GM23338 (cell line): ENCODE results near the gene ITIH5.

ENCODE experiments used
- CREB1 ChIP-seq: fragments of 250-450 bp; sonication (Bioruptor Pico); IDR thresholded peaks from 2 replicates; pipeline ENCODE4 v1.5.0; 2020; ENCODE audit warnings: low read depth, mild to moderate bottlenecking, moderate library complexity
- EZH2 ChIP-seq: fragments of 200-600 bp; sonication (generic); IDR thresholded peaks from one replicate; pipeline ENCODE4 v1.8.0; 2017; ENCODE audit warnings: antibody characterized with exemption, mild to moderate bottlenecking, low read depth; ENCODE audit not compliant: unreplicated experiment
- EZH2phosphoT487 ChIP-seq: fragments of 200-600 bp; sonication (generic); IDR thresholded peaks from one replicate; pipeline ENCODE4 v1.8.1; 2018; ENCODE audit warnings: antibody characterized with exemption; ENCODE audit not compliant: unreplicated experiment
- JUNB ChIP-seq: IDR thresholded peaks from one replicate; pipeline ENCODE4 v1.6.1; 2016; ENCODE audit warnings: antibody characterized with exemption; ENCODE audit not compliant: unreplicated experiment
- POLR2AphosphoS5 ChIP-seq: IDR thresholded peaks from 2 replicates; pipeline ENCODE4 v1.6.1; 2016; ENCODE audit warnings: antibody characterized with exemption, low read depth
- ZNF114 ChIP-seq: fragments of 250-450 bp; sonication (Bioruptor Pico); IDR thresholded peaks from 2 replicates; pipeline ENCODE4 v1.5.0; 2020; ENCODE audit warnings: mild to moderate bottlenecking, moderate library complexity
- ZNF331 ChIP-seq: fragments of 250-450 bp; sonication (Bioruptor Pico); IDR thresholded peaks from 2 replicates; pipeline ENCODE4 v1.5.0; 2020; ENCODE audit warnings: low read depth, mild to moderate bottlenecking, moderate library complexity
- TF ChIP-seq, protein P1 (sequence below), 2 experiments: fragments of 200-600 bp in 1 of 2; sonication (generic) in 1 of 2; conservative IDR thresholded peaks; 2 replicates each; pipeline versions ENCODE4 v1.5.1 to v1.6.1; 2016 to 2017; ENCODE audit warnings: antibody characterized with exemption in 2 of 2, low read depth in 2 of 2, mild to moderate bottlenecking in 2 of 2, moderate library complexity in 1 of 2
- TF ChIP-seq, protein P2 (sequence below): IDR thresholded peaks from one replicate; pipeline ENCODE4 v1.6.1; 2018; ENCODE audit warnings: antibody characterized with exemption; ENCODE audit not compliant: unreplicated experiment
- TF ChIP-seq, protein P3 (sequence below): IDR thresholded peaks from 2 replicates; pipeline ENCODE4 v1.6.1; 2016; ENCODE audit warnings: antibody characterized with exemption
- TF ChIP-seq, protein P4 (sequence below): fragments of 250-450 bp; sonication (Bioruptor Pico); IDR thresholded peaks from 2 replicates; pipeline ENCODE4 v1.5.0; 2020; ENCODE audit warnings: mild to moderate bottlenecking, moderate library complexity

DNA sequence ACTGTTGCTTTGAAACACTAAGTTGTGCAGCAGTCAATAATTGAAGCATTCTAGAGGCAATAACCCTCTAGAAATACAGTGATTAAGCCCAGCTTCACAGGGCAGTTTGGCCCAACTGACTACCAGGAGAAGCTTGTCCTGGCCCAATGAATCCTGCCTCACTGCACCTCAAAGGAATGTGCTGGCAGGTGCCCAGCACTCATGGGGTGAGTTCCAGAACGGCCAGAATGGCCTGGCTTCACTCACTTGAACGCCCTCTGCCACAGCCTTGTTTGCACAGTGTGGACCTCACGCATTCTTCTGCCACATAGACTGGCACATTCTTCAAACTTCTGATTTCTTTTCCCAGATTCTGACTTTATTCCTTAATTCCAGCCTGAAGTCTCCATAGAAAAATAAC lies 29.8 kb upstream of the ITIH5 start:
- TF ChIP-seq POLR2AphosphoS5 = no peak
- TF ChIP-seq, protein P1, sequence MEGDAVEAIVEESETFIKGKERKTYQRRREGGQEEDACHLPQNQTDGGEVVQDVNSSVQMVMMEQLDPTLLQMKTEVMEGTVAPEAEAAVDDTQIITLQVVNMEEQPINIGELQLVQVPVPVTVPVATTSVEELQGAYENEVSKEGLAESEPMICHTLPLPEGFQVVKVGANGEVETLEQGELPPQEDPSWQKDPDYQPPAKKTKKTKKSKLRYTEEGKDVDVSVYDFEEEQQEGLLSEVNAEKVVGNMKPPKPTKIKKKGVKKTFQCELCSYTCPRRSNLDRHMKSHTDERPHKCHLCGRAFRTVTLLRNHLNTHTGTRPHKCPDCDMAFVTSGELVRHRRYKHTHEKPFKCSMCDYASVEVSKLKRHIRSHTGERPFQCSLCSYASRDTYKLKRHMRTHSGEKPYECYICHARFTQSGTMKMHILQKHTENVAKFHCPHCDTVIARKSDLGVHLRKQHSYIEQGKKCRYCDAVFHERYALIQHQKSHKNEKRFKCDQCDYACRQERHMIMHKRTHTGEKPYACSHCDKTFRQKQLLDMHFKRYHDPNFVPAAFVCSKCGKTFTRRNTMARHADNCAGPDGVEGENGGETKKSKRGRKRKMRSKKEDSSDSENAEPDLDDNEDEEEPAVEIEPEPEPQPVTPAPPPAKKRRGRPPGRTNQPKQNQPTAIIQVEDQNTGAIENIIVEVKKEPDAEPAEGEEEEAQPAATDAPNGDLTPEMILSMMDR (conservative IDR thresholded peaks at IDR 0.05; ENCODE audit: low read depth in 2 of 2) = no peak
- no peak for TF ChIP-seq CREB1 (CRISPR knock-in tag)
- TF ChIP-seq, protein P2, sequence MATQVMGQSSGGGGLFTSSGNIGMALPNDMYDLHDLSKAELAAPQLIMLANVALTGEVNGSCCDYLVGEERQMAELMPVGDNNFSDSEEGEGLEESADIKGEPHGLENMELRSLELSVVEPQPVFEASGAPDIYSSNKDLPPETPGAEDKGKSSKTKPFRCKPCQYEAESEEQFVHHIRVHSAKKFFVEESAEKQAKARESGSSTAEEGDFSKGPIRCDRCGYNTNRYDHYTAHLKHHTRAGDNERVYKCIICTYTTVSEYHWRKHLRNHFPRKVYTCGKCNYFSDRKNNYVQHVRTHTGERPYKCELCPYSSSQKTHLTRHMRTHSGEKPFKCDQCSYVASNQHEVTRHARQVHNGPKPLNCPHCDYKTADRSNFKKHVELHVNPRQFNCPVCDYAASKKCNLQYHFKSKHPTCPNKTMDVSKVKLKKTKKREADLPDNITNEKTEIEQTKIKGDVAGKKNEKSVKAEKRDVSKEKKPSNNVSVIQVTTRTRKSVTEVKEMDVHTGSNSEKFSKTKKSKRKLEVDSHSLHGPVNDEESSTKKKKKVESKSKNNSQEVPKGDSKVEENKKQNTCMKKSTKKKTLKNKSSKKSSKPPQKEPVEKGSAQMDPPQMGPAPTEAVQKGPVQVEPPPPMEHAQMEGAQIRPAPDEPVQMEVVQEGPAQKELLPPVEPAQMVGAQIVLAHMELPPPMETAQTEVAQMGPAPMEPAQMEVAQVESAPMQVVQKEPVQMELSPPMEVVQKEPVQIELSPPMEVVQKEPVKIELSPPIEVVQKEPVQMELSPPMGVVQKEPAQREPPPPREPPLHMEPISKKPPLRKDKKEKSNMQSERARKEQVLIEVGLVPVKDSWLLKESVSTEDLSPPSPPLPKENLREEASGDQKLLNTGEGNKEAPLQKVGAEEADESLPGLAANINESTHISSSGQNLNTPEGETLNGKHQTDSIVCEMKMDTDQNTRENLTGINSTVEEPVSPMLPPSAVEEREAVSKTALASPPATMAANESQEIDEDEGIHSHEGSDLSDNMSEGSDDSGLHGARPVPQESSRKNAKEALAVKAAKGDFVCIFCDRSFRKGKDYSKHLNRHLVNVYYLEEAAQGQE = no peak
- no peak for TF ChIP-seq EZH2phosphoT487
- no peak for TF ChIP-seq EZH2
- TF ChIP-seq JUNB = no peak
- TF ChIP-seq, protein P3, sequence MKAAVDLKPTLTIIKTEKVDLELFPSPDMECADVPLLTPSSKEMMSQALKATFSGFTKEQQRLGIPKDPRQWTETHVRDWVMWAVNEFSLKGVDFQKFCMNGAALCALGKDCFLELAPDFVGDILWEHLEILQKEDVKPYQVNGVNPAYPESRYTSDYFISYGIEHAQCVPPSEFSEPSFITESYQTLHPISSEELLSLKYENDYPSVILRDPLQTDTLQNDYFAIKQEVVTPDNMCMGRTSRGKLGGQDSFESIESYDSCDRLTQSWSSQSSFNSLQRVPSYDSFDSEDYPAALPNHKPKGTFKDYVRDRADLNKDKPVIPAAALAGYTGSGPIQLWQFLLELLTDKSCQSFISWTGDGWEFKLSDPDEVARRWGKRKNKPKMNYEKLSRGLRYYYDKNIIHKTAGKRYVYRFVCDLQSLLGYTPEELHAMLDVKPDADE = no peak
- TF ChIP-seq ZNF331 (CRISPR knock-in tag) = no peak
- no peak for TF ChIP-seq ZNF114 (CRISPR knock-in tag)
- TF ChIP-seq, protein P4, sequence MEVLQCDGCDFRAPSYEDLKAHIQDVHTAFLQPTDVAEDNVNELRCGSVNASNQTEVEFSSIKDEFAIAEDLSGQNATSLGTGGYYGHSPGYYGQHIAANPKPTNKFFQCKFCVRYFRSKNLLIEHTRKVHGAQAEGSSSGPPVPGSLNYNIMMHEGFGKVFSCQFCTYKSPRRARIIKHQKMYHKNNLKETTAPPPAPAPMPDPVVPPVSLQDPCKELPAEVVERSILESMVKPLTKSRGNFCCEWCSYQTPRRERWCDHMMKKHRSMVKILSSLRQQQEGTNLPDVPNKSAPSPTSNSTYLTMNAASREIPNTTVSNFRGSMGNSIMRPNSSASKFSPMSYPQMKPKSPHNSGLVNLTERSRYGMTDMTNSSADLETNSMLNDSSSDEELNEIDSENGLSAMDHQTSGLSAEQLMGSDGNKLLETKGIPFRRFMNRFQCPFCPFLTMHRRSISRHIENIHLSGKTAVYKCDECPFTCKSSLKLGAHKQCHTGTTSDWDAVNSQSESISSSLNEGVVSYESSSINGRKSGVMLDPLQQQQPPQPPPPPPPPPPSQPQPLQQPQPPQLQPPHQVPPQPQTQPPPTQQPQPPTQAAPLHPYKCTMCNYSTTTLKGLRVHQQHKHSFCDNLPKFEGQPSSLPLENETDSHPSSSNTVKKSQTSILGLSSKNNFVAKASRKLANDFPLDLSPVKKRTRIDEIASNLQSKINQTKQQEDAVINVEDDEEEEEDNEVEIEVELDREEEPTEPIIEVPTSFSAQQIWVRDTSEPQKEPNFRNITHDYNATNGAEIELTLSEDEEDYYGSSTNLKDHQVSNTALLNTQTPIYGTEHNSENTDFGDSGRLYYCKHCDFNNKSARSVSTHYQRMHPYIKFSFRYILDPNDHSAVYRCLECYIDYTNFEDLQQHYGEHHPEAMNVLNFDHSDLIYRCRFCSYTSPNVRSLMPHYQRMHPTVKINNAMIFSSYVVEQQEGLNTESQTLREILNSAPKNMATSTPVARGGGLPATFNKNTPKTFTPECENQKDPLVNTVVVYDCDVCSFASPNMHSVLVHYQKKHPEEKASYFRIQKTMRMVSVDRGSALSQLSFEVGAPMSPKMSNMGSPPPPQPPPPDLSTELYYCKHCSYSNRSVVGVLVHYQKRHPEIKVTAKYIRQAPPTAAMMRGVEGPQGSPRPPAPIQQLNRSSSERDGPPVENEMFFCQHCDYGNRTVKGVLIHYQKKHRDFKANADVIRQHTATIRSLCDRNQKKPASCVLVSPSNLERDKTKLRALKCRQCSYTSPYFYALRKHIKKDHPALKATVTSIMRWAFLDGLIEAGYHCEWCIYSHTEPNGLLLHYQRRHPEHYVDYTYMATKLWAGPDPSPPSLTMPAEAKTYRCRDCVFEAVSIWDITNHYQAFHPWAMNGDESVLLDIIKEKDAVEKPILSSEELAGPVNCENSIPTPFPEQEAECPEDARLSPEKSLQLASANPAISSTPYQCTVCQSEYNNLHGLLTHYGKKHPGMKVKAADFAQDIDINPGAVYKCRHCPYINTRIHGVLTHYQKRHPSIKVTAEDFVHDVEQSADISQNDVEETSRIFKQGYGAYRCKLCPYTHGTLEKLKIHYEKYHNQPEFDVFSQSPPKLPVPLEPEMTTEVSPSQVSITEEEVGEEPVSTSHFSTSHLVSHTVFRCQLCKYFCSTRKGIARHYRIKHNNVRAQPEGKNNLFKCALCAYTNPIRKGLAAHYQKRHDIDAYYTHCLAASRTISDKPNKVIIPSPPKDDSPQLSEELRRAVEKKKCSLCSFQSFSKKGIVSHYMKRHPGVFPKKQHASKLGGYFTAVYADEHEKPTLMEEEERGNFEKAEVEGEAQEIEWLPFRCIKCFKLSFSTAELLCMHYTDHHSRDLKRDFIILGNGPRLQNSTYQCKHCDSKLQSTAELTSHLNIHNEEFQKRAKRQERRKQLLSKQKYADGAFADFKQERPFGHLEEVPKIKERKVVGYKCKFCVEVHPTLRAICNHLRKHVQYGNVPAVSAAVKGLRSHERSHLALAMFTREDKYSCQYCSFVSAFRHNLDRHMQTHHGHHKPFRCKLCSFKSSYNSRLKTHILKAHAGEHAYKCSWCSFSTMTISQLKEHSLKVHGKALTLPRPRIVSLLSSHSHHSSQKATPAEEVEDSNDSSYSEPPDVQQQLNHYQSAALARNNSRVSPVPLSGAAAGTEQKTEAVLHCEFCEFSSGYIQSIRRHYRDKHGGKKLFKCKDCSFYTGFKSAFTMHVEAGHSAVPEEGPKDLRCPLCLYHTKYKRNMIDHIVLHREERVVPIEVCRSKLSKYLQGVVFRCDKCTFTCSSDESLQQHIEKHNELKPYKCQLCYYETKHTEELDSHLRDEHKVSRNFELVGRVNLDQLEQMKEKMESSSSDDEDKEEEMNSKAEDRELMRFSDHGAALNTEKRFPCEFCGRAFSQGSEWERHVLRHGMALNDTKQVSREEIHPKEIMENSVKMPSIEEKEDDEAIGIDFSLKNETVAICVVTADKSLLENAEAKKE (CRISPR knock-in tag) = no peak
